ENCODE data around the gene PGF. TPM values are rescaled to one million over a fixed set of nuclear protein-coding genes. Genes with fewer than 3 reads are reported as not detected.

The PGF gene
- total RNA-seq, 3 donors from 2014 or later = 3.7 to 17.9 (median 8.2) TPM

GRCh38 chr14:74947353-74948227, 7.8 kb downstream of the PGF start:
- TF ChIP-seq CTCF (IDR thresholded peaks at IDR 0.05) (no peak), POLR2A (IDR thresholded peaks at IDR 0.05) (no peak), POLR2AphosphoS5 (IDR thresholded peaks at IDR 0.05) (no peak)
- Histone ChIP-seq H3K9me3 (no peaks in the 10 kb centered on the region), H3K27me3 (no peaks in the 10 kb centered on the region), H3K4me1 (no peaks in the 10 kb centered on the region), H3K36me3 (no peaks in the 10 kb centered on the region), H3K27ac (peak overlapping the region; percentile 11 to 72), H3K4me3 (no peak overlapping the region)
- DNase-seq (ENCODE audit: low spot score in 2 of 2) = peak in 1 of 2 donors; percentile 28
- intact Hi-C loops (cut with DNase I; ENCODE audit: low total_unique reads) = no loop called here

- peaks cover 0 to 5% of the 10 kb centered on the region in 2 donors for H3K4me1 ChIP-seq
- DNase-seq (ENCODE audit: low spot score in 2 of 2) = no peak
- intact Hi-C loops (cut with DNase I; ENCODE audit: low total_unique reads) = no loop called here
- peak overlapping the region in 2 of 3 donors; percentile 3 to 12 for H3K4me3 ChIP-seq
- no peaks in the 10 kb centered on the region for H3K9me3 ChIP-seq
- H3K27me3 ChIP-seq = no peaks in the 10 kb centered on the region
- H3K36me3 ChIP-seq = no peaks in the 10 kb centered on the region
- H3K27ac ChIP-seq = peak overlapping the region; percentile 45 to 72
- TF ChIP-seq CTCF (IDR thresholded peaks at IDR 0.05) = peak in 2 of 3 donors; percentile 5 to 39
- no peak for TF ChIP-seq POLR2A (IDR thresholded peaks at IDR 0.05)
These were observed 8.6 kb downstream of the PGF start for GRCh38 chr14:74946659-74947281.

- Histone ChIP-seq H3K4me3 (peak overlapping the region in 2 of 3 donors; percentile 3 to 12), H3K27ac (peak overlapping the region; percentile 45 to 72), H3K9me3 (no peaks in the 10 kb centered on the region), H3K27me3 (no peaks in the 10 kb centered on the region), H3K36me3 (no peaks in the 10 kb centered on the region), H3K4me1 (peaks cover 0 to 5% of the 10 kb centered on the region in 2 donors)
- DNase-seq (ENCODE audit: low spot score in 2 of 2) = peak in 1 of 2 donors; percentile 56
- TF ChIP-seq POLR2A (IDR thresholded peaks at IDR 0.05) (no peak), CTCF (IDR thresholded peaks at IDR 0.05) (peak; percentile 77 to 87 (median 82)), POLR2AphosphoS5 (IDR thresholded peaks at IDR 0.05) (peak in 1 of 3 donors; percentile 17)
- intact Hi-C loops (cut with DNase I; ENCODE audit: low total_unique reads) = no loop called here
These were observed 9.3 kb downstream of the PGF start for GRCh38 chr14:74945852-74946658.

- intact Hi-C loops (cut with DNase I; ENCODE audit: low total_unique reads) = no loop called here
- Histone ChIP-seq H3K9me3 (no peaks in the 10 kb centered on the region), H3K4me1 (peaks cover 0 to 6% of the 10 kb centered on the region in 2 donors), H3K27ac (peak overlapping the region; percentile 29 to 72), H3K27me3 (no peaks in the 10 kb centered on the region), H3K36me3 (no peaks in the 10 kb centered on the region), H3K4me3 (no peak overlapping the region)
- TF ChIP-seq CTCF (IDR thresholded peaks at IDR 0.05) (peak in 2 of 3 donors; percentile 30 to 32), POLR2AphosphoS5 (IDR thresholded peaks at IDR 0.05) (no peak)
- no peak for DNase-seq (ENCODE audit: low spot score in 2 of 2)
These were observed 10.0 kb downstream of the PGF start for GRCh38 chr14:74945261-74945851.
